ENCODE data around the gene TDRD9.

DNA sequence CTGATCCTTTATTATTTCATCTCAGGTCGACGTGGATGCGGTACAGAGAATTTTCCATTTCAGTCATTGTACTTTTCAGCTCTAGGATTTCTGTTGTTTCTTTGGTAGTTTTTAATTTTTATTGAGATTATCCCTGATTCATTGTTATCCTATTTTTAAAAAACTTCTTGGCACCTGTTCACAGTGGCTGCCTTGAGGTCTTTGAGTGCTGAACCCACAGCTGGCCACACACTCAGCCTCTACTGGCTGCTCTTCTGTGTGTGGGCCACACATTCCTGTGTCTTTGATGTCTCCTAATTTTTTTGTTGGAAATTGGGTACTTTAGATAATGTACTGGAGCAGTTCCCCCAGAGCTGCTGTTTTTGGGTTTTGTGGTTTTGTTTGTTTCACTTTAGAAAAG, 119.5 kb downstream of the TDRD9 start:
- TF ChIP-seq, protein P1, sequence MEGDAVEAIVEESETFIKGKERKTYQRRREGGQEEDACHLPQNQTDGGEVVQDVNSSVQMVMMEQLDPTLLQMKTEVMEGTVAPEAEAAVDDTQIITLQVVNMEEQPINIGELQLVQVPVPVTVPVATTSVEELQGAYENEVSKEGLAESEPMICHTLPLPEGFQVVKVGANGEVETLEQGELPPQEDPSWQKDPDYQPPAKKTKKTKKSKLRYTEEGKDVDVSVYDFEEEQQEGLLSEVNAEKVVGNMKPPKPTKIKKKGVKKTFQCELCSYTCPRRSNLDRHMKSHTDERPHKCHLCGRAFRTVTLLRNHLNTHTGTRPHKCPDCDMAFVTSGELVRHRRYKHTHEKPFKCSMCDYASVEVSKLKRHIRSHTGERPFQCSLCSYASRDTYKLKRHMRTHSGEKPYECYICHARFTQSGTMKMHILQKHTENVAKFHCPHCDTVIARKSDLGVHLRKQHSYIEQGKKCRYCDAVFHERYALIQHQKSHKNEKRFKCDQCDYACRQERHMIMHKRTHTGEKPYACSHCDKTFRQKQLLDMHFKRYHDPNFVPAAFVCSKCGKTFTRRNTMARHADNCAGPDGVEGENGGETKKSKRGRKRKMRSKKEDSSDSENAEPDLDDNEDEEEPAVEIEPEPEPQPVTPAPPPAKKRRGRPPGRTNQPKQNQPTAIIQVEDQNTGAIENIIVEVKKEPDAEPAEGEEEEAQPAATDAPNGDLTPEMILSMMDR (conservative IDR thresholded peaks at IDR 0.05; ENCODE audit: low read depth in 2 of 2) = no peak
- no peak for TF ChIP-seq POLR2AphosphoS5 (IDR thresholded peaks at IDR 0.05; ENCODE audit: low read depth)
- TF ChIP-seq, protein P2, sequence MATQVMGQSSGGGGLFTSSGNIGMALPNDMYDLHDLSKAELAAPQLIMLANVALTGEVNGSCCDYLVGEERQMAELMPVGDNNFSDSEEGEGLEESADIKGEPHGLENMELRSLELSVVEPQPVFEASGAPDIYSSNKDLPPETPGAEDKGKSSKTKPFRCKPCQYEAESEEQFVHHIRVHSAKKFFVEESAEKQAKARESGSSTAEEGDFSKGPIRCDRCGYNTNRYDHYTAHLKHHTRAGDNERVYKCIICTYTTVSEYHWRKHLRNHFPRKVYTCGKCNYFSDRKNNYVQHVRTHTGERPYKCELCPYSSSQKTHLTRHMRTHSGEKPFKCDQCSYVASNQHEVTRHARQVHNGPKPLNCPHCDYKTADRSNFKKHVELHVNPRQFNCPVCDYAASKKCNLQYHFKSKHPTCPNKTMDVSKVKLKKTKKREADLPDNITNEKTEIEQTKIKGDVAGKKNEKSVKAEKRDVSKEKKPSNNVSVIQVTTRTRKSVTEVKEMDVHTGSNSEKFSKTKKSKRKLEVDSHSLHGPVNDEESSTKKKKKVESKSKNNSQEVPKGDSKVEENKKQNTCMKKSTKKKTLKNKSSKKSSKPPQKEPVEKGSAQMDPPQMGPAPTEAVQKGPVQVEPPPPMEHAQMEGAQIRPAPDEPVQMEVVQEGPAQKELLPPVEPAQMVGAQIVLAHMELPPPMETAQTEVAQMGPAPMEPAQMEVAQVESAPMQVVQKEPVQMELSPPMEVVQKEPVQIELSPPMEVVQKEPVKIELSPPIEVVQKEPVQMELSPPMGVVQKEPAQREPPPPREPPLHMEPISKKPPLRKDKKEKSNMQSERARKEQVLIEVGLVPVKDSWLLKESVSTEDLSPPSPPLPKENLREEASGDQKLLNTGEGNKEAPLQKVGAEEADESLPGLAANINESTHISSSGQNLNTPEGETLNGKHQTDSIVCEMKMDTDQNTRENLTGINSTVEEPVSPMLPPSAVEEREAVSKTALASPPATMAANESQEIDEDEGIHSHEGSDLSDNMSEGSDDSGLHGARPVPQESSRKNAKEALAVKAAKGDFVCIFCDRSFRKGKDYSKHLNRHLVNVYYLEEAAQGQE (IDR thresholded peaks at IDR 0.05; ENCODE audit: unreplicated experiment) = no peak

Data from GM23338 (cell line).